Gastrocnemius medialis (tissue), 4 donors: Measurements from ENCODE around the gene CYS1. TPM values are rescaled to one million over a fixed set of nuclear protein-coding genes. Genes with fewer than 3 reads are reported as not detected.

Experiments used
- ATAC-seq, 2 donors: fragments of 150-250 bp; one replicate each; pipeline ENCODE4 v1.9.1; 2016
- DNase-seq, 2 donors: peaks; one replicate each; pipeline ENCODE4 v3.0.0-alpha.2; 2019
- H3K27ac ChIP-seq, 4 donors: fragments of 200-600 bp; sonication (generic); 1 replicate in 1 of 4; 2 replicates in 3 of 4; pipeline ENCODE4 v1.5.1; 2016 to 2018; ENCODE audit warnings: mild to moderate bottlenecking in 2 of 4, moderate library complexity in 1 of 4
- H3K27me3 ChIP-seq, 3 donors: fragments of 200-600 bp; sonication (generic) in 2 of 3; 1 replicate in 1 of 3; 2 replicates in 2 of 3; pipeline versions ENCODE4 v1.5.1 to v1.6.0; 2016 to 2019; ENCODE audit warnings: mild to moderate bottlenecking in 1 of 3, moderate library complexity in 1 of 3
- H3K36me3 ChIP-seq, 2 donors: fragments of 200-600 bp; sonication (generic) in 1 of 2; one replicate each; pipeline ENCODE4 v1.5.1; 2017 to 2018
- H3K4me1 ChIP-seq, 2 donors: fragments of 200-600 bp; sonication (generic) in 1 of 2; one replicate each; pipeline ENCODE4 v1.5.1; 2016 to 2017; ENCODE audit warnings: mild to moderate bottlenecking in 2 of 2
- H3K4me3 ChIP-seq, 4 donors: fragments of 200-600 bp; sonication (generic) in 3 of 4; 1 replicate in 1 of 4; 2 replicates in 3 of 4; pipeline ENCODE4 v1.5.1; 2016 to 2019; ENCODE audit warnings: mild to moderate bottlenecking in 2 of 4
- H3K9me3 ChIP-seq, 3 donors: fragments of 200-600 bp; sonication (generic) in 2 of 3; 1 replicate in 1 of 3; 2 replicates in 2 of 3; pipeline ENCODE4 v1.5.1; 2016 to 2019
- CTCF ChIP-seq, 5 experiments: fragments of 450-650 bp in 3 of 5; fragments of 200-600 bp in 2 of 5; sonication (generic) in 2 of 5; IDR thresholded peaks in 4 of 5; conservative IDR thresholded peaks in 1 of 5; 1 replicate in 4 of 5; 2 replicates in 1 of 5; pipeline ENCODE4 v1.5.1; 2016 to 2019; ENCODE audit warnings: antibody characterized with exemption in 5 of 5, mild to moderate bottlenecking in 3 of 5, moderate library complexity in 3 of 5
- POLR2A ChIP-seq, 2 donors: fragments of 450-650 bp; IDR thresholded peaks; one replicate each; pipeline ENCODE4 v1.6.1; 2017; ENCODE audit warnings: antibody characterized with exemption in 2 of 2, mild to moderate bottlenecking in 2 of 2, moderate library complexity in 2 of 2
- in situ Hi-C, 4 donors: fragments of 200-750 bp; cut with MboI; loops; one replicate each; pipeline versions ENCODE4 v1.15.0 to v1.8.0; 2017; ENCODE audit warnings: low sequenced_read_pairs in 4 of 4
- intact Hi-C: fragments of 100-400 bp; cut with DNase I; formaldehyde crosslinking; loops from one replicate; pipeline ENCODE4 v1.15.1; 2023; ENCODE audit warnings: low total_unique reads
- total RNA-seq, 4 donors: library from RNA; depleted of rRNA; stranded (reverse); fragments of >200 nt; gene quantifications; one replicate each; pipeline versions ENCODE4 v1.1.0 to v1.2.3, GENCODE V29; 2016

The CYS1 gene
- total RNA-seq, 4 donors from 2014 or later: 0.10 to 0.42 (median 0.18) TPM; not detected in 1

- Histone ChIP-seq H3K27me3 (peaks cover 12 to 14% (median 14%) of the 10 kb centered on the region in 3 donors), H3K36me3 (no peaks in the 10 kb centered on the region), H3K9me3 (no peaks in the 10 kb centered on the region), H3K4me1 (peaks cover 15 to 19% of the 10 kb centered on the region in 2 donors), H3K4me3 (peak overlapping the region; percentile 66 to 92 (median 78)), H3K27ac (peak overlapping the region; percentile 58 to 82 (median 74))
- no peak for ATAC-seq
- TF ChIP-seq CTCF (IDR thresholded peaks at IDR 0.05 in 4 of 5, conservative IDR thresholded peaks at IDR 0.05 in 1 of 5): no peak
- TF ChIP-seq POLR2A (IDR thresholded peaks at IDR 0.05): no peak
- intact Hi-C loops: loop anchor here (1.0 to 10.0 kb wide), 5 partner anchors 48 to 554 kb away; partner anchors contain the start of genes GRHL1 and HPCAL1
- DNase-seq: no peak
- in situ Hi-C loops: loop anchor here in 2 of 4 donors (10.0 to 25.0 kb wide), 4 partner anchors 284 to 541 kb away; no protein-coding TSS in a partner anchor
Observed at GRCh38 chr2:10120877-10121574, 40.8 kb upstream of the CYS1 start.

- peak overlapping the region; percentile 58 to 82 (median 74) for H3K27ac ChIP-seq
- H3K27me3 ChIP-seq: peaks cover 12 to 14% (median 14%) of the 10 kb centered on the region in 3 donors
- H3K4me3 ChIP-seq: peak overlapping the region; percentile 66 to 92 (median 78)
- intact Hi-C loops: loop anchor here (1.0 to 10.0 kb wide), 5 partner anchors 48 to 554 kb away; partner anchors contain the start of genes GRHL1 and HPCAL1
- H3K36me3 ChIP-seq: no peaks in the 10 kb centered on the region
- no peaks in the 10 kb centered on the region for H3K9me3 ChIP-seq
- DNase-seq: peak; percentile 82 to 91
- TF ChIP-seq POLR2A (IDR thresholded peaks at IDR 0.05): peak; percentile 54 to 64
- peak in 1 of 5 experiments; percentile 11 for TF ChIP-seq CTCF (IDR thresholded peaks at IDR 0.05 in 4 of 5, conservative IDR thresholded peaks at IDR 0.05 in 1 of 5)
- peak; percentile 90 to 92 for ATAC-seq
- in situ Hi-C loops: loop anchor here in 2 of 4 donors (10.0 to 25.0 kb wide), 4 partner anchors 284 to 542 kb away; no protein-coding TSS in a partner anchor
- peaks cover 15 to 19% of the 10 kb centered on the region in 2 donors for H3K4me1 ChIP-seq
Observed at GRCh38 chr2:10120158-10120876, 40.1 kb upstream of the CYS1 start.

- H3K27ac ChIP-seq: peak overlapping the region; percentile 58 to 82 (median 74)
- peaks cover 15 to 19% of the 10 kb centered on the region in 2 donors for H3K4me1 ChIP-seq
- DNase-seq (no peak), ATAC-seq (no peak)
- in situ Hi-C loops: loop anchor here in 2 of 4 donors (10.0 to 25.0 kb wide), 4 partner anchors 285 to 543 kb away; no protein-coding TSS in a partner anchor
- TF ChIP-seq CTCF (IDR thresholded peaks at IDR 0.05 in 4 of 5, conservative IDR thresholded peaks at IDR 0.05 in 1 of 5) (no peak), POLR2A (IDR thresholded peaks at IDR 0.05) (no peak)
- peaks cover 12 to 14% (median 14%) of the 10 kb centered on the region in 3 donors for H3K27me3 ChIP-seq
- intact Hi-C loops: loop anchor here (1.0 to 10.0 kb wide), 5 partner anchors 47 to 555 kb away; partner anchors contain the start of genes GRHL1 and HPCAL1
- no peaks in the 10 kb centered on the region for H3K9me3 ChIP-seq
- H3K36me3 ChIP-seq: no peaks in the 10 kb centered on the region
- H3K4me3 ChIP-seq: peak overlapping the region; percentile 66 to 92 (median 78)
Observed at GRCh38 chr2:10119601-10120157, 39.5 kb upstream of the CYS1 start.

- no peaks in the 10 kb centered on the region for H3K36me3 ChIP-seq
- peaks cover 12 to 14% (median 14%) of the 10 kb centered on the region in 3 donors for H3K27me3 ChIP-seq
- no peak overlapping the region for H3K27ac ChIP-seq
- no peak for DNase-seq
- H3K9me3 ChIP-seq: no peaks in the 10 kb centered on the region
- ATAC-seq: no peak
- H3K4me1 ChIP-seq: peaks cover 15 to 19% of the 10 kb centered on the region in 2 donors
- TF ChIP-seq POLR2A (IDR thresholded peaks at IDR 0.05): no peak
- TF ChIP-seq CTCF (IDR thresholded peaks at IDR 0.05 in 4 of 5, conservative IDR thresholded peaks at IDR 0.05 in 1 of 5): no peak
- in situ Hi-C loops: loop anchor here in 1 of 4 donors (25.0 kb wide), 1 partner anchor 543 kb away; no protein-coding TSS in a partner anchor
- no peak overlapping the region for H3K4me3 ChIP-seq
- intact Hi-C loops: no loop called here
Observed at GRCh38 chr2:10119027-10119325, 38.8 kb upstream of the CYS1 start.
